Testis (tissue), 2 donors: ENCODE data around the gene SLC19A1.

Experiments
- CTCF ChIP-seq, 3 experiments: fragments of 450-650 bp in 2 of 3; fragments of 200-600 bp in 1 of 3; sonication (generic) in 1 of 3; IDR thresholded peaks; one replicate each; pipeline ENCODE4 v1.5.1; 2016 to 2019; ENCODE audit warnings: antibody characterized with exemption in 3 of 3, mild to moderate bottlenecking in 2 of 3, moderate library complexity in 1 of 3
- POLR2A ChIP-seq: fragments of 450-650 bp; IDR thresholded peaks from one replicate; pipeline ENCODE4 v1.6.1; 2017; ENCODE audit warnings: antibody characterized with exemption, mild to moderate bottlenecking, moderate library complexity

GRCh38 chr21:45528028-45528705 is 14.1 kb downstream of the SLC19A1 start:
- TF ChIP-seq CTCF (IDR thresholded peaks at IDR 0.05) (no peak), POLR2A (no peak)
